ENCODE measurements around the gene DENND5A. TPM values are rescaled to one million over a fixed set of nuclear protein-coding genes. Genes with fewer than 3 reads are reported as not detected.

DENND5A gene
- total and polyA plus RNA-seq, 10 donors, result 20.8 to 157 (median 110) TPM

- peaks cover 5 to 99% (median 33%) of the 10 kb centered on the region in 6 donors for H3K36me3 ChIP-seq
- no peak overlapping the region for H3K27ac ChIP-seq
- H3K4me3 ChIP-seq, result no peak overlapping the region
- 88 to 98% (median 97%) methylated on average over 2 of the region's 2 CpGs for WGBS, 5 donors
- H3K4me1 ChIP-seq, result peaks cover 0 to 9% (median 0%) of the 10 kb centered on the region in 6 donors
- no peaks in the 10 kb centered on the region for H3K27me3 ChIP-seq (replicated peaks in 1 of 7)
- no peak for DNase-seq
- intact Hi-C loops (cut with DNase I; ENCODE audit: low total_unique reads), result no loop called here
- no peak for TF ChIP-seq POLR2AphosphoS5 (IDR thresholded peaks at IDR 0.05)
- H3K9me3 ChIP-seq, result no peaks in the 10 kb centered on the region
These were observed 111.5 kb downstream of the DENND5A start for GRCh38 chr11:9153651-9154050.

GRCh38 chr11:9151631-9152030 lies 113.5 kb downstream of the DENND5A start:
- Histone ChIP-seq H3K27ac (no peak overlapping the region), H3K4me3 (no peak overlapping the region), H3K27me3 (replicated peaks in 1 of 7) (no peaks in the 10 kb centered on the region), H3K4me1 (peaks cover 0 to 3% (median 0%) of the 10 kb centered on the region in 6 donors), H3K36me3 (peaks cover 5 to 99% (median 51%) of the 10 kb centered on the region in 6 donors), H3K9me3 (no peaks in the 10 kb centered on the region)
- intact Hi-C loops (cut with DNase I; ENCODE audit: low total_unique reads), result no loop called here
- WGBS, 5 donors, result 81 to 92% (median 90%) methylated on average over 2 of the region's 2 CpGs
- DNase-seq, result no peak
- TF ChIP-seq POLR2AphosphoS5 (IDR thresholded peaks at IDR 0.05) (no peak), CTCF (IDR thresholded peaks at IDR 0.05 in 8 of 11, conservative IDR thresholded peaks at IDR 0.05 in 3 of 11) (no peak), POLR2A (IDR thresholded peaks at IDR 0.05) (no peak)

GRCh38 chr11:9150926-9151325 lies 114.2 kb downstream of the DENND5A start:
- TF ChIP-seq CTCF (IDR thresholded peaks at IDR 0.05 in 8 of 11, conservative IDR thresholded peaks at IDR 0.05 in 3 of 11), result no peak
- Histone ChIP-seq H3K4me1 (no peaks in the 10 kb centered on the region), H3K4me3 (no peak overlapping the region), H3K27ac (no peak overlapping the region), H3K36me3 (peaks cover 5 to 99% (median 57%) of the 10 kb centered on the region in 6 donors), H3K27me3 (replicated peaks in 1 of 7) (no peaks in the 10 kb centered on the region), H3K9me3 (no peaks in the 10 kb centered on the region)
- 85 to 95% (median 91%) methylated on average over 1 of the region's 1 CpG for WGBS, 5 donors
- intact Hi-C loops (cut with DNase I; ENCODE audit: low total_unique reads), result no loop called here
- no peak for DNase-seq

- Histone ChIP-seq H3K4me3 (no peak overlapping the region), H3K36me3 (peaks cover 5 to 99% (median 61%) of the 10 kb centered on the region in 6 donors), H3K9me3 (no peaks in the 10 kb centered on the region), H3K27ac (no peak overlapping the region), H3K27me3 (replicated peaks in 1 of 7) (no peaks in the 10 kb centered on the region), H3K4me1 (no peaks in the 10 kb centered on the region)
- DNase-seq, result no peak
- 61 to 92% (median 75%) methylated on average over 2 of the region's 2 CpGs for WGBS, 5 donors
- TF ChIP-seq POLR2A (IDR thresholded peaks at IDR 0.05) (no peak), POLR2AphosphoS5 (IDR thresholded peaks at IDR 0.05) (no peak), CTCF (IDR thresholded peaks at IDR 0.05 in 8 of 11, conservative IDR thresholded peaks at IDR 0.05 in 3 of 11) (no peak)
- intact Hi-C loops (cut with DNase I; ENCODE audit: low total_unique reads), result no loop called here
These were observed 114.6 kb downstream of the DENND5A start for GRCh38 chr11:9150501-9150900.

GRCh38 chr11:9148727-9149126 lies 116.4 kb downstream of the DENND5A start:
- Histone ChIP-seq H3K4me1 (no peaks in the 10 kb centered on the region), H3K36me3 (peaks cover 5 to 100% (median 79%) of the 10 kb centered on the region in 6 donors), H3K27ac (no peak overlapping the region), H3K9me3 (no peaks in the 10 kb centered on the region), H3K4me3 (no peak overlapping the region), H3K27me3 (replicated peaks in 1 of 7) (no peaks in the 10 kb centered on the region)
- no peak for DNase-seq
- WGBS, 5 donors, result 91 to 98% (median 95%) methylated on average over 2 of the region's 2 CpGs
- no peak for TF ChIP-seq POLR2AphosphoS5 (IDR thresholded peaks at IDR 0.05)
- no peak for TF ChIP-seq POLR2A (IDR thresholded peaks at IDR 0.05)
- no peak for TF ChIP-seq CTCF (IDR thresholded peaks at IDR 0.05 in 8 of 11, conservative IDR thresholded peaks at IDR 0.05 in 3 of 11)
- intact Hi-C loops (cut with DNase I; ENCODE audit: low total_unique reads), result no loop called here
